Cardiac muscle cell (in vitro differentiated cells and primary cell): Measurements from ENCODE around the gene GLT8D2. TPM values are rescaled to one million over a fixed set of nuclear protein-coding genes. Genes with fewer than 3 reads are reported as not detected.
A peak's percentile ranks its signal among the peaks of the same experiment; 100 is the strongest.

ENCODE experiments used
- DNase-seq, 2 donors: peaks; one replicate each; pipeline versions ENCODE4 v3.0.0 to v3.0.0-alpha.2; 2010 to 2017; ENCODE audit warnings: low read depth in 1 of 2, low spot score in 1 of 2
- H3K27ac ChIP-seq: fragments of 200-600 bp; sonication (generic); 2 replicates; pipeline ENCODE4 v1.5.1; 2016
- H3K27me3 ChIP-seq: fragments of 200-600 bp; sonication (generic); 2 replicates; pipeline ENCODE4 v1.6.0; 2016; ENCODE audit warnings: control low read depth
- H3K36me3 ChIP-seq: fragments of 200-600 bp; sonication (generic); 2 replicates; pipeline ENCODE4 v1.5.1; 2016; ENCODE audit warnings: control low read depth
- H3K4me1 ChIP-seq: fragments of 200-600 bp; sonication (generic); 2 replicates; pipeline ENCODE4 v1.8.1; 2017; ENCODE audit warnings: low read depth, mild to moderate bottlenecking, mixed run types
- H3K4me3 ChIP-seq: fragments of 200-600 bp; sonication (generic); 2 replicates; pipeline ENCODE4 v1.5.1; 2016; ENCODE audit warnings: mild to moderate bottlenecking
- H3K9me3 ChIP-seq: fragments of 200-600 bp; sonication (generic); 2 replicates; pipeline ENCODE4 v1.5.1; 2017; ENCODE audit warnings: low read depth, mild to moderate bottlenecking, control low read depth
- polyA plus RNA-seq: library from polyadenylated mRNA; unstranded; fragments of >200 nt; fragmentation: Nextera tagmentation; extraction: Ambion mirVana; gene quantifications from 2 replicates; pipeline ENCODE4 v1.2.1, GENCODE V29; 2016
- total RNA-seq: library from RNA; depleted of rRNA; stranded (reverse); fragments of >200 nt; gene quantifications from 2 replicates; pipeline ENCODE4 v1.2.3, GENCODE V29; 2016
- TF ChIP-seq, protein P1 (sequence below): IDR thresholded peaks from 2 replicates; pipeline ENCODE4 v1.5.1; 2012; ENCODE audit warnings: low read depth, mild to moderate bottlenecking, low read length

The GLT8D2 gene
- total and polyA plus RNA-seq, 2 experiments from 2014 or later: 5.9 to 6.3 TPM

DNA sequence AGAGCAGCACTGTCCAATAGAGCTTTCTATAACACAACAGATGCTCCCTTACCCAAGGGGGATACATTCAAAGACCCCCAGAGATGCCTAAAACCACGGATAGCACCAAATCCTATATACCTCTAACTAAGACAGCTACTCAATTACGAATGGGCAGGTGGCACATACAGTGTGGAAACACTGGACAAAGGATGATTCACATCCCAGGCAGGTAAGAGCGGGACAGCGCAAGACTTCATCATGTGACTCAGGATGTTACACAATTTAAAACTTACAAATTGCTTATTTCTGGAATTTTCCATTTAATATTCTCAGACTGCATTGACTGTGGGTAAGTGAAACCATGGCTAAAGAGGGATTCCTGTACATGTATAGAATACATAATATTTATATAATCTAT, 8.8 kb upstream of the GLT8D2 start:
- no peaks in the 10 kb centered on the region for H3K9me3 ChIP-seq

DNA sequence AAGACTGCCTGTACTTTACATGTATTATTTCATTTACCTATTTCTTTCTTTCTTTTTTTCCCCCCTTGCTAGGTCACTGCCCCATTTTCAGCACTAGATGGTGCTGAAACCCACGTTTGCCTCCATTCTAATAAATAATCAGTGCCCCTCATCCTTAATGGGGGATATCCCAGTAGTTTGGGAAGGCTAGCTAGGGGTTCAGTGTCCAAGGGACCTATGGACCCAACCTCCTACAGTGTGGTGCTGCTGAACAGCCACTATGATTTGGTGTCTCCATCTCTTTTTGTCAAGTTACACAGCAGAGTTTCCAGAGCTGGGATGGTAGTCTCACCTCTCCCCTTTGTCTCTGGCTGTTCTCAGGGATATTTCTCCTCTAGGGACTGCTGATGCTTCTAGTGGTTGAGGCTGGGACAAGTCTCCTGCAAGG, 7.8 kb upstream of the GLT8D2 start:
- H3K27ac ChIP-seq: no peak overlapping the region
- no peaks in the 10 kb centered on the region for H3K27me3 ChIP-seq
- H3K4me3 ChIP-seq: no peak overlapping the region
- no peaks in the 10 kb centered on the region for H3K9me3 ChIP-seq
- no peaks in the 10 kb centered on the region for H3K36me3 ChIP-seq
- peak; percentile 22 to 43 for DNase-seq
- TF ChIP-seq, protein P1, sequence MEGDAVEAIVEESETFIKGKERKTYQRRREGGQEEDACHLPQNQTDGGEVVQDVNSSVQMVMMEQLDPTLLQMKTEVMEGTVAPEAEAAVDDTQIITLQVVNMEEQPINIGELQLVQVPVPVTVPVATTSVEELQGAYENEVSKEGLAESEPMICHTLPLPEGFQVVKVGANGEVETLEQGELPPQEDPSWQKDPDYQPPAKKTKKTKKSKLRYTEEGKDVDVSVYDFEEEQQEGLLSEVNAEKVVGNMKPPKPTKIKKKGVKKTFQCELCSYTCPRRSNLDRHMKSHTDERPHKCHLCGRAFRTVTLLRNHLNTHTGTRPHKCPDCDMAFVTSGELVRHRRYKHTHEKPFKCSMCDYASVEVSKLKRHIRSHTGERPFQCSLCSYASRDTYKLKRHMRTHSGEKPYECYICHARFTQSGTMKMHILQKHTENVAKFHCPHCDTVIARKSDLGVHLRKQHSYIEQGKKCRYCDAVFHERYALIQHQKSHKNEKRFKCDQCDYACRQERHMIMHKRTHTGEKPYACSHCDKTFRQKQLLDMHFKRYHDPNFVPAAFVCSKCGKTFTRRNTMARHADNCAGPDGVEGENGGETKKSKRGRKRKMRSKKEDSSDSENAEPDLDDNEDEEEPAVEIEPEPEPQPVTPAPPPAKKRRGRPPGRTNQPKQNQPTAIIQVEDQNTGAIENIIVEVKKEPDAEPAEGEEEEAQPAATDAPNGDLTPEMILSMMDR: peak; percentile 69
- no peaks in the 10 kb centered on the region for H3K4me1 ChIP-seq

More for the DNA sequence above, 8.8 kb upstream of the GLT8D2 start:
- Histone ChIP-seq H3K36me3 (no peaks in the 10 kb centered on the region), H3K4me1 (no peaks in the 10 kb centered on the region), H3K27ac (no peak overlapping the region), H3K27me3 (no peaks in the 10 kb centered on the region), H3K4me3 (no peak overlapping the region)
- no peak for DNase-seq
- TF ChIP-seq, protein P1: no peak

DNA sequence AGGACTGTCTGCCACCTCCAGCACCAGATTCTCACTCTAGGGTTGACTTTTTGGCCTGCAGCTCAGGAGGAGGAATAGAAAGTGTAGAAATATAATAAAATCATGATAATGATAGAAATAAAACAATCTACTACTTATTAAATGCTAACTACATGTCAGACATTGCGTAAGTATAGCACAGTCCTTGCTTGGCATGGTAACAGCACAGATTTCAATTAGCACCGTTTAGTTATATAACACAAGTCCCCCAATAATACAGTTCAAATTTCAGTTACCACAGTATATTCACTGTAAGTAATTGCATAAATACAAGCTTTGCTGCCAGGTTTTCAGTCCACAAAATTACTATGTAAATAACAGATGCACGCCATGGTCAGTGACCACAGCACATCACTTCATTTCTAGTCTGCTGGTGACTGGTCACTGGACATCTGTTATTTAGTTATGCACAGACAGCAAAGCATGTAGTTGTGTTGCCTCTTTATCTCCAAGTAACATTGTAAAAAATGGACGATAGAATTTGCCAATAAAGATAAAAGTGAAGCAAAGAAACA, 6.5 kb upstream of the GLT8D2 start:
- H3K4me3 ChIP-seq: no peak overlapping the region
- no peak overlapping the region for H3K27ac ChIP-seq
- H3K9me3 ChIP-seq: no peaks in the 10 kb centered on the region
- no peaks in the 10 kb centered on the region for H3K4me1 ChIP-seq
- H3K36me3 ChIP-seq: no peaks in the 10 kb centered on the region
- TF ChIP-seq, protein P1: no peak
- no peak for DNase-seq
- H3K27me3 ChIP-seq: no peaks in the 10 kb centered on the region

DNA sequence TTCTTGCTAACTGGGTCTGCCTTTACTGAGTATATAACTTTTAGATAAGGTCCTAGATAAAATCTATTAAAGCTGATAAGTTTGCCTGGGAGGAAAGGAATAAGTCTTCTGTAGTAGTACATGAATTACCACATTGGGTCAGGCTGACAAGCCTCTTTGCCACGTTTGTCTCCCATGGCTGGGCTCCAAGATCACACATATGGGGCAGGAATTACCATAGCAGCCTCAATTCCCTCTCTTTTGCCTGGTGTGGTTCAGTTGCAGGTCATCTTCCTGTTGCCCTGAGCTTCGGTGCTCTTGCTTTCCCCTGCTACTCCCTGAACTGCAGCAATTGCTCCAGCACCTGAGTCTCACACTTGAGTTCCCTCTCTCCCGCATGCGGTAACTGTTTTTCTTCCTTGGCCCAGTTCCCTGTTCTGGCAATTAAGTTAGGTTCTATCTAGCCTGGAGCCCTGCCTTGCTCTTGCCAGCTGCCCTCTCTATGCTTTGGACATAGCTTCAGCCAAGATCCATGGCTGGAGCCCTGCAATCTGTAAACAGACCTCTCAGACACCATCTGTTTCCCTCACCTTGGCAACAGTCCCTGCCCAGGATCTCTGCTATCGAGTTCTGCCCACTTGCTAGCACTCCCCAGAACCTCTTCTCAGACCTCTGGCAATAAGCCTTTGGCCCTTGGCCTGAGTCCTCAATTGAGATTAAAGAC, 5.8 kb upstream of the GLT8D2 start:
- Histone ChIP-seq H3K4me1 (no peaks in the 10 kb centered on the region), H3K4me3 (no peak overlapping the region), H3K27me3 (no peaks in the 10 kb centered on the region), H3K9me3 (no peaks in the 10 kb centered on the region), H3K27ac (no peak overlapping the region), H3K36me3 (no peaks in the 10 kb centered on the region)
- DNase-seq: peak in 1 of 2 donors; percentile 83
- TF ChIP-seq, protein P1: no peak

DNA sequence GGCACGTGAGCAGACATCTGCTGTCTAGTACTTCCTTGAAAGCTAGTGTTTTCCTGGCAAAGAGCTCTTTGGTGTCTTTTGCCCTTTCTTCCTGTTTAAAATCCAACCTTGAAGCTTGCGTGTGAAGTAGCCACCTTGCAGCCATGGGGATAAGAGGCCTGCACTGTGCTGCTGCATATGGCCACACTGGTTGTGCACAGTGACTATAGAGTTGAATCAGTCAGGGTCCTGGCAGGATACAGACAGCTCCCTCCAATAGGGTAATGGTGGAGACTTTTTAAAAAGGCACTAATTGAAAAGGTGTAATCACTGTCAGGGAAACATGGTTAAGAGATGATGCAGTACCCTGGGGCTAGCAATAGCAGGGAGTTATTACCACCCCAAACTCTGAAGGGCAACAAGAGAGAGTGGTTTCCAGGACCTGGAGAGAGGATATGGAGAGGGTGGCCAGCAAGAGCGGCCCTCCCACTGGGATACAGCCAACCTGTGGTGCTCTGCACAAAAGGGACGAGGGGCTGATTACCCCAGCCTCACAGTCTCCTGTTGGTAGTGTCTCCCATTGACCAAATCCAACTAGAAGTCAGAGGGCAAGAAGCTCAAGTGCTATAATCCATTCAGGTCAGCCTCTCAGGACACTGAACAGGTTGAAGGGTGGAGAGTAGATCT, 4.8 kb upstream of the GLT8D2 start:
- DNase-seq: no peak
- H3K9me3 ChIP-seq: no peaks in the 10 kb centered on the region
- no peaks in the 10 kb centered on the region for H3K36me3 ChIP-seq
- TF ChIP-seq, protein P1: no peak
- no peaks in the 10 kb centered on the region for H3K27me3 ChIP-seq
- no peak overlapping the region for H3K4me3 ChIP-seq
- no peak overlapping the region for H3K27ac ChIP-seq
- H3K4me1 ChIP-seq: no peaks in the 10 kb centered on the region
